ENCODE data around the gene STK26.
A peak's percentile ranks its signal among the peaks of the same experiment; 100 is the strongest.
"Not testable (repeated sequence)": the region's sequence is repeated elsewhere in the genome, so short reads cannot be mapped to it uniquely, and the experiment has no call there.

Gene STK26

DNA sequence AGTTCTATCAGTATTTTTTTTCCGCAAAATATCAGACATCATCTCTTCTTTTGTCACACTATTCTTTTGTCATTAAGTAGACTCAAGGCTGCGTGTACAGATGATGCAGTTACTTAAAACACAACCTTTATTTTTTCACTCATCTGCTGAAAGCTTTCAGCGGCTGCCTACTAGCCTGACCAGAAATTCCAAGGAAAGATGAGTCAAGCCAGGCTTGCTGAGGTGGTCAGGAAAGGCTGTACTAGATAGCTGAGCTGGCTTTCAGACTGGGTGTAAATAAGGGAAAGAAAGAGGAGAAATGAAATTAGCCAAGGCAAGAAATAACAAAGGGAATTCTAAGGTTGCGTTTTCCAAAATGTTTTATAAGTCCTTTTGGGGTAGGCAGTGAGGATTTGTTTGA, 17.9 kb downstream of the STK26 start:
- DNase-seq (ENCODE audit: insufficient read length) (no peak), FAIRE-seq (no peak)
- TF ChIP-seq POLR2A (IDR thresholded peaks at IDR 0.05; ENCODE audit: low read depth, low read length) = no peak
- no peak for TF ChIP-seq TAF1 (IDR thresholded peaks at IDR 0.05; ENCODE audit: borderline replicate concordance, low read depth, low read length)
- no peak for TF ChIP-seq POLR2AphosphoS5 (IDR thresholded peaks at IDR 0.05; ENCODE audit: low read depth, low read length)

DNA sequence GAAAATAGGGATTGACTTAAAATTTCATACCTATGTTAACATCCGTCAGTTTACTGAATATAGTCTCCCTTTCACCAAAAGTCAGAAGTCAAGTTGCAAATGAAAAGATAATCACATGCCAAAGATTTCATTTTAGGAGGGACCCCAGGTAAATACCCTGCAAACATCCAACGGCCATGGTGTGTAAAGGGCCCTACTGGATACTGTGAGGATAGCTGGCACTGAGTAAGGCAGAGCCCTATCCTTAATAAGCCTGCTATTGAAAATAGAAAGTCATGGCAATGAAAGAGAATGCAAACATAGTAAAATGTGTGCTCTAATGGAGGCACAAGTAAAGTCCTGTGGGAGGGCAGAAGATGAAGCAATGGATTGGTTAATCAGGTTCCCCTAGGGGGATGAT, 20.9 kb downstream of the STK26 start:
- FAIRE-seq (no peak), DNase-seq (ENCODE audit: insufficient read length) (no peak)
- TF ChIP-seq POLR2A (IDR thresholded peaks at IDR 0.05; ENCODE audit: low read depth, low read length) (no peak), POLR2AphosphoS5 (IDR thresholded peaks at IDR 0.05; ENCODE audit: low read depth, low read length) (no peak), TAF1 (IDR thresholded peaks at IDR 0.05; ENCODE audit: borderline replicate concordance, low read depth, low read length) (no peak)

DNA sequence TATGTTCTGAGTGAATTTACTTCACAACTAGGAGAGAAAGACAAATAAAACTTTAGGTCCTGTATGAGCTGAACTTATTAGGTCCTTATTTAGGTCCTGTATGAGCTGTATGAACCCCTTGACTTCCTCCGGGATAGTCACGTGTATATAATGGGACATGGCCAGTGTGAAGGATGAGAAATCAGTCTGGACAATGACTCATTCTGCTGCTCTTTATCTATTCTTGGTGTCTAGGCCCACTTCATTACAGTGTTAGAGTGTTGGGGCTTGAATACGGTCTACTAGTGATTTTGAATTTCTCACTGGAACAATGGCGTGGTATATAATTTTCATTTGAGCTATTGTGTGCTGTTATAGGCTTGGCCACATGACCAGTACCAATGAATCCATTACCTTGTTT, 21.9 kb downstream of the STK26 start:
- DNase-seq (ENCODE audit: insufficient read length) (no peak), FAIRE-seq (peak; percentile 38)
- no peak for TF ChIP-seq POLR2AphosphoS5 (IDR thresholded peaks at IDR 0.05; ENCODE audit: low read depth, low read length)
- TF ChIP-seq POLR2A (IDR thresholded peaks at IDR 0.05; ENCODE audit: low read depth, low read length) = no peak
- TF ChIP-seq TAF1 (IDR thresholded peaks at IDR 0.05; ENCODE audit: borderline replicate concordance, low read depth, low read length) = no peak

GRCh38 chrX:132045456-132045855, 22.4 kb downstream of the STK26 start:
- TF ChIP-seq POLR2AphosphoS5 (IDR thresholded peaks at IDR 0.05; ENCODE audit: low read depth, low read length) = no peak
- TF ChIP-seq POLR2A (IDR thresholded peaks at IDR 0.05; ENCODE audit: low read depth, low read length) = no peak
- TF ChIP-seq TAF1 (IDR thresholded peaks at IDR 0.05; ENCODE audit: borderline replicate concordance, low read depth, low read length) = no peak
- FAIRE-seq = no peak
- DNase-seq (ENCODE audit: insufficient read length) = no peak

DNA sequence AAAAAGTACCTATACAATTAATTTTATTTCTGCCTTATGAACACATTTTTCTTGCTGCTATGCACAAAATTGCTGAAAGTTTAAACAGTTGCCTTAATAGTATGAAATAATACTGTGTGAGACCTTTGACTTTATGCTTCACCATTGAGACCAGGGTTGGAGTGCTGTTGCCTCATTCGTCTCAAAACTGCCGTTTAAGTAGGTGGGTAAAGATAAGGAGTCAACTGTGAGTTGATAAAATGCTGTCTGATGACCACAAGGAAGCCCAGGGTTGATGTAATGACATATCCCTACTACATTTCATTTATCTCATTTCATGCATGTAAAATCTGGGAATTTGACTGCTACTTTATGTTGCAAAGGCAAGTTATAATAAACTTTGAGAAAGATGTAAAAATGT, 23.4 kb downstream of the STK26 start:
- DNase-seq (ENCODE audit: insufficient read length) (no peak), FAIRE-seq (no peak)
- TF ChIP-seq POLR2AphosphoS5 (IDR thresholded peaks at IDR 0.05; ENCODE audit: low read depth, low read length) = no peak
- TF ChIP-seq POLR2A (IDR thresholded peaks at IDR 0.05; ENCODE audit: low read depth, low read length) = no peak
- TF ChIP-seq TAF1 (IDR thresholded peaks at IDR 0.05; ENCODE audit: borderline replicate concordance, low read depth, low read length) = no peak

DNA sequence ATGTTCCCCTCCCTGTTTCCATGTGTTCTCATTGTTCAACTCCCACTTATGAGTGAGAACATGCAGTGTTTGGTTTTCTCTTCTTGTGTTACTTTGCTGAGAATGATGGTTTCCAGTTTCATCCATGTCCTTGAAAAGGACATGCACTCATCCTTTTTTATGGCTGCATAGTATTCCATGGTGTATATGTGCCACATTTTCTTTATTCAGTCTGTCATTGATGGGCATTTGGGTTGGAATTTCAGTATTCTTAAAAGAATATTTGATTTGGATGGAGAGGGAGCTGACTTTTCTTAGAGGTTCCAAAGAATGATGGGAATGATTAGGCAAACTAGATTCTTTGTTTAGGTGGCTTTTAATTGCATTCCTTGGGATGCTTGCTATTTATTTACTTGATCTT, 28.7 kb downstream of the STK26 start:
- DNase-seq (ENCODE audit: insufficient read length); FAIRE-seq: not testable (repeated sequence)

DNA sequence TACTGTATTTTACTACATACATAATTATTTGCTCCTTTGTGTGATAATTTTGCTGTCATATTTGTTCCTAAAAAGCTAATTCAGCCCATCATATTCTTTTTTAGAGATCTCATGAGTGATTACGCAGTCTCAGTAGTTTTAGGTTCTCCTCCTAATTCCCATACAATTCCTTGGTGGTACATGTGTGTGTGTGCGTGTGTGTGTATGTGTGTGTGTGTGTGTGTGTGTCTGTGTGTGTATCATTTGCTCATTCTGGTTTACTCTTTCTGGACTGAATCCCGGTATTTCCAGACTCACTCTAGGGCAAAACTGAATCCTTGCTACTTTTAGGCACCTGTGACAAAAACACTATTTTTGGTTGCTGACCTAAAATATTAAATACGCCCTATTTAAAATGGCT, 34.9 kb downstream of the STK26 start:
- TF ChIP-seq POLR2A (IDR thresholded peaks at IDR 0.05; ENCODE audit: low read depth, low read length) = no peak
- TF ChIP-seq TAF1 (IDR thresholded peaks at IDR 0.05; ENCODE audit: borderline replicate concordance, low read depth, low read length) = no peak
- TF ChIP-seq POLR2AphosphoS5 (IDR thresholded peaks at IDR 0.05; ENCODE audit: low read depth, low read length) = no peak
- FAIRE-seq (no peak), DNase-seq (ENCODE audit: insufficient read length) (no peak)

- TF ChIP-seq POLR2AphosphoS5 (IDR thresholded peaks at IDR 0.05; ENCODE audit: low read depth, low read length) (no peak), POLR2A (IDR thresholded peaks at IDR 0.05; ENCODE audit: low read depth, low read length) (no peak), TAF1 (IDR thresholded peaks at IDR 0.05; ENCODE audit: borderline replicate concordance, low read depth, low read length) (no peak)
- FAIRE-seq = peak; percentile 17
- no peak for DNase-seq (ENCODE audit: insufficient read length)
Measured at GRCh38 chrX:132058975-132059374, 35.9 kb downstream of the STK26 start.

DNA sequence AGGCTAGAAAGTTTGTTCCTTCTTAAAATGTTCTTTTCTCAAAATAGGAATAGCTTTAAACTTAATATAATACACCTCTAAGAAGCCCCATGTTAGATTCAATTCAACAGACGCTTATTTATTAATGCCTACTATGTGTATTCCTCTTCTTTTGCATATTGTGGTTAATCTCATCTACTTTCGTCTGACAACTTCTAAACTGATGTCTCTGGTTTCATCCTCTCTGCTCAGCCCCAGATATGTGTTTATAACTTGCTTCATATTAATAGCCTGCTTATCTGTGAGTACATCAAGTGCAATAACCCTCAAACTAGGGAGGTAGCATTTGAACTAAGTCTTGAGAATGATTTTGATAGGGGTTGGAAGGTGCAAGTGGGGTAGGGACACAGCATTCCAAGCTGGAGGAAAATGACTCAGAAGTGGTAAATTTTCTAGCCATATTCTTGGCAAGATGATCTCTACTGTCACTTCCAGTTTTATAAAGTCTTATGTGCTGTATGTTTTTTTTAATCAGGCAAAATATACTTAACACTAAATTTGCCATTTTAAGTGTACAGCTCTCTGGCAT, 37.0 kb downstream of the STK26 start:
- TF ChIP-seq POLR2A (IDR thresholded peaks at IDR 0.05; ENCODE audit: low read depth, low read length) = no peak
- no peak for TF ChIP-seq POLR2AphosphoS5 (IDR thresholded peaks at IDR 0.05; ENCODE audit: low read depth, low read length)
- TF ChIP-seq TAF1 (IDR thresholded peaks at IDR 0.05; ENCODE audit: borderline replicate concordance, low read depth, low read length) = no peak
- no peak for FAIRE-seq
- no peak for DNase-seq (ENCODE audit: insufficient read length)

DNA sequence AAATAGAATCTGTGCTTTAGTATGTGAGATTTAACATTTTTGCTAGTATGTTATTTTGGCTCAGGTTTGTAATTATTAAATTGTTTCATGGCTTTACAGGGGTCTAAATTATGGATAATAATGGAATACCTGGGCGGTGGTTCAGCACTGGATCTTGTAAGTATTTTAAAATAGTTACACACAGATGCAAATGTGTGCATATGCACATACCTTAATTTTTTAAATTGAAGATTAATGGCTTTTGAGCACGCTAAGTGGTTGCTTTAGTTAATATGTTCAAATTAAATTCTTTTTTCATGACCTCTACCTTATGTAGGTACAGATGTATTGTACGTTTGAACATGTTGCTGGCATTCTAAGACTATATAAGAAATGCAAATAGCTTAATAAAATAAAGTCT, 40.2 kb downstream of the STK26 start:
- DNase-seq (ENCODE audit: insufficient read length) (no peak), FAIRE-seq (no peak)

GRCh38 chrX:132063862-132064261, 40.8 kb downstream of the STK26 start:
- FAIRE-seq (no peak), DNase-seq (ENCODE audit: insufficient read length) (no peak)
- TF ChIP-seq TAF1 (IDR thresholded peaks at IDR 0.05; ENCODE audit: borderline replicate concordance, low read depth, low read length) (no peak), POLR2AphosphoS5 (IDR thresholded peaks at IDR 0.05; ENCODE audit: low read depth, low read length) (no peak), POLR2A (IDR thresholded peaks at IDR 0.05; ENCODE audit: low read depth, low read length) (no peak)

More for the DNA sequence above, 40.2 kb downstream of the STK26 start:
- TF ChIP-seq POLR2AphosphoS5 (IDR thresholded peaks at IDR 0.05; ENCODE audit: low read depth, low read length) (no peak), POLR2A (IDR thresholded peaks at IDR 0.05; ENCODE audit: low read depth, low read length) (no peak), TAF1 (IDR thresholded peaks at IDR 0.05; ENCODE audit: borderline replicate concordance, low read depth, low read length) (no peak)

- FAIRE-seq (no peak), DNase-seq (ENCODE audit: insufficient read length) (no peak)
- no peak for TF ChIP-seq POLR2A (IDR thresholded peaks at IDR 0.05; ENCODE audit: low read depth, low read length)
- TF ChIP-seq POLR2AphosphoS5 (IDR thresholded peaks at IDR 0.05; ENCODE audit: low read depth, low read length) = no peak
- no peak for TF ChIP-seq TAF1 (IDR thresholded peaks at IDR 0.05; ENCODE audit: borderline replicate concordance, low read depth, low read length)
Measured at GRCh38 chrX:132068405-132068804, 45.3 kb downstream of the STK26 start.

DNA sequence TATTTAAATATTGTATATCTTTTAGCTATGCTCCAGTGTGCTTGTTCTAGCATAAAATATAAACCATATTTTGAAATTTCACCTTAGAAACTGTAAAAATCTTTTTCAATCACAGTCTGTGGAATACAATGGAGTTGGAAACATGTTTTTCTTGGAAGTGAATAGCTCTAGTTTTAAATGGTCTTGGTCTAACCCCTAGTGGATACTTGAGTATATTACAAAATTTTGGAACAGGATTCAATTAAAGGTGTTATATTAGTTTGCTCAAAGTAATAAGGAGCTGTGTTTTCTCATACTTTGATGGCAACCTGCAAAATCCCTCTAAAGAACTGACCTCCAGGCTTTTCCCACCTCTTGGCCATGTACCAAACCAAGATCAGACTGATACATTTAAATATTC, 48.2 kb downstream of the STK26 start:
- DNase-seq (ENCODE audit: insufficient read length) (no peak), FAIRE-seq (no peak)
- TF ChIP-seq POLR2AphosphoS5 (IDR thresholded peaks at IDR 0.05; ENCODE audit: low read depth, low read length) (no peak), POLR2A (IDR thresholded peaks at IDR 0.05; ENCODE audit: low read depth, low read length) (no peak), TAF1 (IDR thresholded peaks at IDR 0.05; ENCODE audit: borderline replicate concordance, low read depth, low read length) (no peak)

Data from GM12892 (cell line).